K562 (cell line): ENCODE results near the gene PCNX3. TPM values are rescaled to one million over a fixed set of nuclear protein-coding genes. Genes with fewer than 3 reads are reported as not detected.
A peak's percentile ranks its signal among the peaks of the same experiment; 100 is the strongest.

ENCODE experiments used
- ATAC-seq: fragments of 200-7000 bp; cut with Tn5 transposase; 3 replicates; pipeline ENCODE4 v1.9.1; 2020; ENCODE audit warnings: moderate library complexity
- BruUV-seq: library from RNA; stranded (reverse); fragments of 400-500 nt; replicated peaks from 2 replicates; lab custom pipeline; 2021; lab: Mats Ljungman, UMichigan
- CTCF ChIA-PET: fragments of 300-600 bp; formaldehyde crosslinking; extraction: SDS; loops from one replicate; lab custom pipeline; 2021; ENCODE audit warnings: low intra/inter-chr PET ratio; lab: Yijun Ruan, JAX
- POLR2A ChIA-PET: fragments of 300-600, 350-650 bp; sonication (Branson Sonifier 250); formaldehyde crosslinking; extraction: SDS; loops from one replicate; lab custom pipeline; 2021; ENCODE audit warnings: antibody characterized with exemption, inconsistent platforms; lab: Yijun Ruan, JAX
- DNase-seq, 4 experiments: peaks; one replicate each; pipeline versions ENCODE4 v3.0.0 to v3.0.0-alpha.2; 2011 to 2018; ENCODE audit warnings: low spot score in 3 of 4, mixed read lengths in 3 of 4; ENCODE audit errors: extremely low read depth in 1 of 4
- FAIRE-seq: peaks from 2 replicates; lab custom pipeline; 2011; peaks lifted over from hg19 to GRCh38; lab: Jason Lieb, UNC
- H2AFZ ChIP-seq: 2 replicates; pipeline ENCODE4 v1.6.0; 2011; ENCODE audit warnings: low read depth, low read length, control low read depth, inconsistent platforms
- H3K27ac ChIP-seq: fragments of 200-600 bp; 3 replicates; pipeline ENCODE4 v1.8.0; 2011; ENCODE audit warnings: low read depth, mild to moderate bottlenecking, control low read depth, inconsistent platforms, low read length, moderate library complexity, mixed read lengths; ENCODE audit errors: extremely low read depth
- H3K27me3 ChIP-seq, 2 experiments: fragments of 300-600 bp in 1 of 2; 2 replicates in 1 of 2; 3 replicates in 1 of 2; pipeline versions ENCODE4 v1.6.0 to v1.8.0; 2011; ENCODE audit warnings: inconsistent platforms in 2 of 2, low read length in 2 of 2, mild to moderate bottlenecking in 1 of 2, mixed read lengths in 1 of 2, moderate library complexity in 1 of 2; ENCODE audit not compliant: control insufficient read depth in 2 of 2, insufficient read depth in 2 of 2
- H3K36me3 ChIP-seq: fragments of 300-600 bp; 3 replicates; pipeline ENCODE4 v1.8.0; 2011; ENCODE audit warnings: mild to moderate bottlenecking, low read length, inconsistent platforms; ENCODE audit not compliant: control insufficient read depth, insufficient read depth
- H3K4me1 ChIP-seq, 2 experiments: fragments of 200-600 bp in 1 of 2; replicated peaks in 1 of 2; 2 replicates in 1 of 2; 3 replicates in 1 of 2; pipeline versions ENCODE4 v1.5.1 to v1.8.0; 2011; ENCODE audit warnings: inconsistent platforms in 2 of 2, low read length in 2 of 2, mild to moderate bottlenecking in 1 of 2, mixed read lengths in 1 of 2, moderate library complexity in 1 of 2; ENCODE audit not compliant: control insufficient read depth in 2 of 2, insufficient read depth in 2 of 2
- H3K4me2 ChIP-seq: 2 replicates; pipeline ENCODE4 v1.6.1; 2011; ENCODE audit warnings: low read length, control low read depth, inconsistent platforms, mixed read lengths; ENCODE audit not compliant: insufficient read depth
- H3K4me3 ChIP-seq: fragments of 200-600 bp; sonication (generic), shearing (Covaris generic); 2 replicates; pipeline ENCODE4 v1.5.1; 2016; ENCODE audit warnings: control low read depth, inconsistent platforms
- H3K79me2 ChIP-seq: fragments of 200-600 bp; 3 replicates; pipeline ENCODE4 v1.8.0; 2011; ENCODE audit warnings: low read length, inconsistent platforms; ENCODE audit not compliant: control insufficient read depth, insufficient read depth
- H3K9ac ChIP-seq, 2 experiments: 2 replicates each; pipeline versions ENCODE4 v1.6.0 to v1.6.1; 2011; ENCODE audit warnings: low read depth in 2 of 2, low read length in 2 of 2, control low read depth in 1 of 2, inconsistent platforms in 1 of 2, mild to moderate bottlenecking in 1 of 2, mixed read lengths in 1 of 2; ENCODE audit not compliant: insufficient read depth in 1 of 2
- H3K9me1 ChIP-seq: one replicate; pipeline ENCODE4 v1.6.0; 2011; ENCODE audit warnings: inconsistent platforms, mild to moderate bottlenecking, low read length, moderate library complexity; ENCODE audit not compliant: control insufficient read depth, insufficient read depth
- H3K9me3 ChIP-seq: replicated peaks from 2 replicates; pipeline ENCODE4 v1.5.1; 2011; ENCODE audit warnings: low read depth, low read length, inconsistent platforms; ENCODE audit not compliant: control insufficient read depth, insufficient read depth
- H4K20me1 ChIP-seq: replicated peaks from 2 replicates; pipeline ENCODE4 v1.6.1; 2011; ENCODE audit warnings: low read length, inconsistent platforms, mixed read lengths; ENCODE audit not compliant: control insufficient read depth, insufficient read depth
- POLR2AphosphoS5 ChIP-seq: IDR thresholded peaks from 2 replicates; pipeline ENCODE4 v1.6.1; 2011; ENCODE audit warnings: mild to moderate bottlenecking, low read depth, low read length, moderate library complexity; ENCODE audit not compliant: control insufficient read depth, insufficient read depth
- POLR2G ChIP-seq: fragments of 200-400 bp; formaldehyde crosslinking; IDR thresholded peaks from 2 replicates; pipeline ENCODE4 v1.6.1; 2017; ENCODE audit warnings: low read depth, mild to moderate bottlenecking, antibody characterized with exemption, low read length, moderate library complexity
- RBFOX2 ChIP-seq: fragments of 200-400 bp; formaldehyde crosslinking; IDR thresholded peaks from 2 replicates; pipeline ENCODE4 v1.6.1; 2017; ENCODE audit warnings: low read depth, mild to moderate bottlenecking, low read length, moderate library complexity
- ZNF212 ChIP-seq: fragments of 450-650 bp; formaldehyde crosslinking; IDR thresholded peaks from 2 replicates; pipeline ENCODE4 v1.4.0; 2020; ENCODE audit warnings: mild to moderate bottlenecking
- WGBS: fragments of 100-300 bp; shearing (Covaris generic); methylation state at CpG from one replicate; pipeline ENCODE4 v1.1.6; 2016; ENCODE audit warnings: low coverage, mixed read lengths; ENCODE audit not compliant: insufficient coverage; ENCODE audit errors: missing lambda C conversion rate; 5-methylcytosine and 5-hydroxymethylcytosine counted together
- in situ Hi-C: fragments of 300-500 bp; cut with MboI; formaldehyde crosslinking; loops from 4 replicates; pipeline ENCODE4 v1.15.0; 2018; ENCODE audit warnings: inconsistent platforms, mixed read lengths
- intact Hi-C: fragments of 100-400 bp; cut with micrococcal nuclease; formaldehyde crosslinking; loops from 2 replicates; pipeline ENCODE4 v1.14.2; 2022
- polyA plus RNA-seq, 8 experiments: library from polyadenylated mRNA; depleted of rRNA in 4 of 8; stranded (reverse) in 5 of 8; unstranded in 3 of 8; fragments of >200 nt; fragmentation: Nextera tagmentation in 2 of 8; fragmentation: Illumina TruSeq in 1 of 8; extraction: Ambion mirVana in 2 of 8; extraction: Trizol in 1 of 8; gene quantifications; 2 replicates each; pipeline versions ENCODE4 v1.2.1 to v1.2.3, GENCODE V29; 2011 to 2014; ENCODE audit warnings: inconsistent platforms in 1 of 8, missing spikeins in 1 of 8
- total RNA-seq, 7 experiments: library from RNA; depleted of rRNA in 6 of 7; stranded (reverse); fragments of >200 nt in 6 of 7; fragmentation: Illumina TruSeq in 2 of 7; extraction: Trizol in 2 of 7; gene quantifications; 2 replicates each; pipeline versions ENCODE4 v1.2.1 to v1.2.3, GENCODE V29; 2011 to 2021; ENCODE audit warnings: low replicate concordance in 1 of 7

The PCNX3 gene
- total and polyA plus RNA-seq, 9 of the 15 experiments (the other 6 are each of a cell fraction or from before 2014, with no cell fraction given), result 0.11 to 47.8 (median 12.8) TPM

DNA sequence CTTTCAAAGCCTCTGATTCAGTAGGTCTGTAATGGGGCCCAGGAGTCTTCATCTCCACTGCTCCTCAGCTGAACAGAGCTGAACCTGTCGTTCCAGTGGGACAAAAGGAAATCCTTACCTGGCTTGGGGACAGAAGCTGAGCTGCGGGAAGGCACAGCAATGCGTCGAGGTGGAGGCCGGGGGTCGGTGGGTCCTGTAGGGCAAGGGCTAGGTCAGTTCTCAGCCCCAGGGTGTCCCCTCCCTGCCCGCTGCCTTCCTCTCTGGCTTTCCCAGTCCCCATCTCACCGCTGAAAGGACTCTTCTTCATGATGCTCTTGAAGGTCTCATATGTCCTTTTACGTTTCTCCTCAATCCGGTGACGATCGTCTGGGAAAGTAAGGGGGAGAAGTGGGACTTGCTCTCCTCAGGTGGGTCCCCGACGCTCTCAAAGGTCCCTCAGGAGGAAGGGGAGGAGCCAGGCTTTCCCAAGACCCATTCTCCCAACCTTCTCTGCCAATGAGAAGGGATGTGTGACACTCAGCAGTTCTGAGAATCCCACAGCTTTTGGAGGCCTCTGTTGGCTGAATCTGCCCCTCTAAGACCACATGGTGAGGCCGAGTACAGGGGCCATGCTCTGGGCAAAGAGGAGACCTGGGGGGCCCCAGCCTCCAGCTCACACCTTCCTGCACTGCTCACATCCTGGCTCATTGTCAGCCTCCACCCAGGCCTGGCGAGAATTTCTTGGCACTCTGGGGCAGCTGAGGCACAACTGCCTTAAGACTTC lies 40.2 kb downstream of the PCNX3 start:
- Histone ChIP-seq H3K27ac (no peak overlapping the region), H3K4me2 (no peak overlapping the region), H3K4me1 (peaks cover 27 to 37% of the 10 kb centered on the region in 2 experiments), H2AFZ (no peak overlapping the region), H3K27me3 (no peaks in the 10 kb centered on the region), H3K9ac (peak overlapping the region in 1 of 2 experiments; percentile 16; a peak in 1 of 4 replicates), H3K4me3 (no peak overlapping the region), H4K20me1 (0 out of 2 replicates have a peak, but pooled peaks cover 12% of the 10 kb centered on the region), H3K9me3 (no peaks in the 10 kb centered on the region), H3K79me2 (0 out of 3 replicates have a peak, but pooled peaks cover 6% of the 10 kb centered on the region), H3K36me3 (peaks cover 82% of the 10 kb centered on the region), H3K9me1 (no peaks in the 10 kb centered on the region)
- CTCF ChIA-PET, result no interaction called here
- FAIRE-seq (no peak), DNase-seq (no peak), ATAC-seq (no peak)
- no TSS peak for BruUV-seq
- POLR2A ChIA-PET, result interaction anchor here (0.6 to 4.8 kb wide), 7 partner anchors 7 to 196 kb away, joined by 3 to 32 read pairs (median 4); partner anchors contain the start of gene RELA
- in situ Hi-C loops, result no loop called here
- peak; percentile 43; the same call in 1 of the 2 replicates for TF ChIP-seq RBFOX2
- no peak for TF ChIP-seq ZNF212
- TF ChIP-seq POLR2AphosphoS5, result peak; percentile 15; the same call in 1 of the 2 replicates
- 0 out of 2 replicates have a peak, but pooled peaks have one; percentile 25 for TF ChIP-seq POLR2G
- intact Hi-C loops, result no loop called here
- 86% methylated on average over 11 of the region's 16 CpGs for WGBS
